Dermis blood vessel endothelial cell (primary cell): ENCODE results near the gene PSMB3. TPM values are rescaled to one million over a fixed set of nuclear protein-coding genes. Genes with fewer than 3 reads are reported as not detected.
A peak's percentile ranks its signal among the peaks of the same experiment; 100 is the strongest.
"Not testable (repeated sequence)": the region's sequence is repeated elsewhere in the genome, so short reads cannot be mapped to it uniquely, and the experiment has no call there.

ENCODE experiments used
- DNase-seq: peaks from one replicate; pipeline ENCODE4 v3.0.0; 2010
- total RNA-seq: library from RNA; depleted of rRNA; stranded (reverse); fragments of >200 nt; gene quantifications from 2 replicates; pipeline ENCODE4 v1.2.3, GENCODE V29; 2014

The PSMB3 gene
- total RNA-seq, 1 donor from 2014 or later, result 348 TPM

DNA sequence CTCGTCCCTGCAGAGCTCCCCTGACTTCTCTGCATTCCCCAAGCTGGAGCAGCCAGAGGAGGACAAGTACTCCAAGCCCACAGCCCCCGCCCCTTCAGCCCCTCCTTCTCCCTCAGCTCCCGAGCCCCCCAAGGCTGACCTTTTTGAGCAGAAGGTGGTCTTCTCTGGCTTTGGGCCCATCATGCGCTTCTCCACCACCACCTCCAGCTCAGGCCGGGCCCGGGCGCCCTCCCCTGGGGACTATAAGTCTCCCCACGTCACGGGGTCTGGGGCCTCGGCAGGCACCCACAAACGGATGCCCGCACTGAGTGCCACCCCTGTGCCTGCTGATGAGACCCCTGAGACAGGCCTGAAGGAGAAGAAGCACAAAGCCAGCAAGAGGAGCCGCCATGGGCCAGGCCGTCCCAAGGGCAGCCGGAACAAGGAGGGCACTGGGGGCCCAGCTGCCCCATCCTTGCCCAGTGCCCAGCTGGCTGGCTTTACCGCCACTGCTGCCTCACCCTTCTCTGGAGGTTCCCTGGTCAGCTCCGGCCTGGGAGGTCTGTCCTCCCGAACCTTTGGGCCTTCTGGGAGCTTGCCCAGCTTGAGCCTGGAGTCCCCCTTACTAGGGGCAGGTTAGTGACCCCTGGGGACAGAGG is 36.1 kb upstream of the PSMB3 start:
- DNase-seq, result no peak

- DNase-seq, result no peak
Measured at GRCh38 chr17:38717139-38717745, 35.3 kb upstream of the PSMB3 start.

GRCh38 chr17:38719289-38719942 is 33.1 kb upstream of the PSMB3 start:
- no peak for DNase-seq

DNA sequence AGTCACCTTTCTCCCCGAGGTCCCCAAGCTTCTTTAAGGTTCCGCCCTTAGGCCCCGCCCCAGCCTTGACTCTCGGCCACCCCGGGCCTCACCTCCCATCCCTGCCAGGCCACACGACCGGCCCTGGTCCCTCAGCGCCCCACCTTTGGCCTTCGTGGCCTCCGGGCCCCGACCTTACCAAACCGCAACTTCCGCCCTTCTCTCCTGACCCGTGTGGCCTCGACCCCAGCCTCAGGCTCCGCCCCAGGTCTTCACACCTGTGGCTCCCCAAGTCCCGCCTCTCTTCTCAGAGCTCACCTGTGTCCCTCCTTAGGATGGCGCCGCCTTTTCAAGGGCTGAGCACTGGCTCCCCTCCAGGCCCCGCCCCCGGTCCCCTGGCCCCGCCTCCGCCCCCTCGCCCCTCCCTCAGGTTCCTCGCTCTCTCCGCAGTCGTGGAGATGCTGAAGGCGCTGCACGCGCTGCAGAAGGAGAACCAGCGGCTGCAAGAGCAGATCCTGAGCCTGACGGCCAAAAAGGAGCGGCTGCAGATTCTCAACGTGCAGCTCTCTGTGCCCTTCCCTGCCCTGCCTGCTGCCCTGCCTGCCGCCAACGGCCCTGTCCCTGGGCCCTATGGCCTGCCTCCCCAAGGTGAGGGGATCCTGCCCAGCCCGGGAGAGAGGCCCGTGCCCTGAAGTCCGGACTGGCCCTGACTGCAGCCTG is 32.4 kb upstream of the PSMB3 start:
- no peak for DNase-seq

- no peak for DNase-seq
Measured at GRCh38 chr17:38720941-38721340, 31.6 kb upstream of the PSMB3 start.

DNA sequence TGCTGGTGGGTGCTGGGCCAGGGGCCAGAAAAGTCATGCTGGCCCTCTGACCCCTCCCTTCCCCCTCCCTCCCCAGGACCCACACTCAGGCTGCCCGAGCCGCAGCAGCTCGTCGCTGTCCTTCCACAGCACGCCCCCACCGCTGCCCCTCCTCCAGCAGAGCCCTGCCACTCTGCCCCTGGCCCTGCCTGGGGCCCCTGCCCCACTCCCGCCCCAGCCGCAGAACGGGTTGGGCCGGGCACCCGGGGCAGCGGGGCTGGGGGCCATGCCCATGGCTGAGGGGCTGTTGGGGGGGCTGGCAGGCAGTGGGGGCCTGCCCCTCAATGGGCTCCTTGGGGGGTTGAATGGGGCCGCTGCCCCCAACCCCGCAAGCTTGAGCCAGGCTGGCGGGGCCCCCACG is 30.7 kb upstream of the PSMB3 start:
- no peak for DNase-seq

GRCh38 chr17:38724337-38724988 is 28.1 kb upstream of the PSMB3 start:
- peak; percentile 26 for DNase-seq

DNA sequence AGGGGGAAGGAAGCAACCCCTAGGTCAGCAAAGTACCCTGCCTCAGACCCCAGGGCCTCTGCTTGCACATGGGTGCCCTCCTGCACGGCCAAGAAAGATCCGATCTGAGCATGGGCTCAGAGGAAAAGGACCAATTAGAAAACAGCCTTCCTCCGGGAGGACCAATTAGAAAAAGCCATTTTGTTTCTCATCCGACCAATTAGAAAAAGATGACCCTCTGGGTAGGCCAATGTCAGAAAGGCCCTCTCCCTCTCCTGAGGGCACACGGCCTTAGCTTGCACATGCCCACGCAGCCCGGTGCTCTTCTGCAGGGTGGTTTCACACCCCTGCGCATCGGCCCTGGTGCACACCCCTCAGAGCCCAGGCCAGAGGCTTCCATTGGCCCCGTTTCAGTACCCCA is 27.5 kb upstream of the PSMB3 start:
- DNase-seq, result no peak

DNA sequence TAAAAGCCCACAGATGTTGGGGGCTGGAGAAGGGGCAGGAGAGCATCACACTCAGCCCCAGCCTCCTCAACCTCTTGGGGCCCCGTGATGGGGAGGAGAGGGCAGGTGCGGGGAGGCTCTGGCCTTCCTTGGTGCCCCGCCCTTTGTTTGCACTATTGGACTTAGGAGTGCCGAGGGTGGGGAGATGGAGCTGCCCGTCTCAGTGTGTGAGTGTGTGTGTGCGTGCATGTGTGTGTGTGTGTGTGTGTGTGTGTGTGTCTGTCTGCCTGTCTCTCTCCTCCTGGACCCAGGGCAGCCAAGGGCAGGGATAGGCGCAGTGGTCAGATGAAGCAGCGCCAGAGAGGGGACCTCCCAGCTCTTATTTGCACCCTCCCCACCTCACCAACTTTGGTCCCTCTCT is 26.4 kb upstream of the PSMB3 start:
- DNase-seq, result not testable (repeated sequence)

GRCh38 chr17:38727736-38728135 is 24.8 kb upstream of the PSMB3 start:
- no peak for DNase-seq

- no peak for DNase-seq
Measured at GRCh38 chr17:38728290-38728831, 24.2 kb upstream of the PSMB3 start.

DNA sequence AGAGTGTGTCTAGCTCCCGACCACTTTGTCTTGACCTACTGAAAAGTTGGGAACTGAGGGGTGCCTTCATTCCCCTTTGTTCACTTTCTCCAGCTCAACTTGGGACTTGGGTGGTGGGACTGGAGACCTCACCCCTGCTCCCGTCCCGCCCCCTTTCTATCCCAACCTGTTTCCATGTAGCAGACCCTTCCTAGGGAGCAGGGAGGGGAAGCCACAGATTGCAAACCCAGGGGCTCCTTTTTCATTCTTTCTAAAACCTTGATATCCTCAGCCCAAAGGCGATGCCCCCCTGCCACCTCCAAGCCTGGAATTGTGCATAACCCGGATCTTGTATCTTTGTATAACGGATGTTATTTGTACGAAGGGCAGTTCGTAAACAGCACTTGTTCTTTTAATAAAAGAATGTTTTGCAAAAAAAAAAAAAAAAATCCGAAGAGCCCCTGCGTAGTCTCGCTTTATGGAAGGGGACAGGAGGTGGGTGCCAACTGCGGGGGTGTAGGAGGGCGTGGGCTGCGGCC is 23.1 kb upstream of the PSMB3 start:
- DNase-seq, result no peak

GRCh38 chr17:38729886-38730525 is 22.5 kb upstream of the PSMB3 start, which contains the start of gene CISD3:
Gene CISD3 (plus strand): TSS chr17:38730341. CDS start chr17:38730359, 18 bp downstream.
- DNase-seq, result peak; percentile 79

GRCh38 chr17:38730526-38731379 is 21.8 kb upstream of the PSMB3 start:
- DNase-seq, result peak; percentile 53

DNA sequence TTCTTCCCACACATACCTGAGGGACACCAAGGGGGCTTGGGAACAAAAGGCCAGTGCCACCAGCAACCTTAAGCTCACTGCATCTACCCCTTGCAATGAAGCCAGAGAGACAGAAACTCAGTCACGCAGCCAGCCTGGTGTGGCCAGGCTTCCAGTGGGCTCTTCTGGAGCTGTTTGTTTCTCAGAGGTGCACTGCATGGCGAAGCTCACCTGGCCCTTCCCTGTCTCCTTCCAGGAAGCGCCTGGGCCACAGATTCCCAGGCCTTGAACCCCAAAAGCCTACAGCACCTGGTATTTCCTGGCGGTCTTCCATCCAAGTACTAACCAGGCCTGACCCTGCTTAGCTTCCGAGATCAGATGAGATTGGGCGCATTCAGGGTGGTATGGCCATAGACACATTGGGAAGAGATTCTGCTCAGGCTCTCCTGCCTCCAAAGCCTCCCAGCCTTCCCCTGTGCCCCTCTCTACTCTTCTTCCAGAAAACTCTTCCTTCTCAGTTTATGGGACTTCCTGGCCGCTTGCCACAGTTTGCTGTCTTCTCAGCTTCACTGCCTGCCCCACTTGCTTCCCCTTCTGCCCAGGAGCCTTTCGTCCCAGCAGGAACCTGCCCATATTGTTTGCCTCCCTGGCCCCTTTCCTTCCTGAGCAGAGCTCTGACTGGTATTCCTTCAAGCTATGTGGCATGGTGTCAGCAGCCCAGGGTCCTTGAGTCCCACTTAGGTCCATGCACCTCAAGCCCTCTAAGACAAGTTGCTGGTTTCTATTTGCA is 20.8 kb upstream of the PSMB3 start:
- peak; percentile 25 for DNase-seq

- no peak for DNase-seq
Measured at GRCh38 chr17:38732376-38733281, 19.9 kb upstream of the PSMB3 start.

DNA sequence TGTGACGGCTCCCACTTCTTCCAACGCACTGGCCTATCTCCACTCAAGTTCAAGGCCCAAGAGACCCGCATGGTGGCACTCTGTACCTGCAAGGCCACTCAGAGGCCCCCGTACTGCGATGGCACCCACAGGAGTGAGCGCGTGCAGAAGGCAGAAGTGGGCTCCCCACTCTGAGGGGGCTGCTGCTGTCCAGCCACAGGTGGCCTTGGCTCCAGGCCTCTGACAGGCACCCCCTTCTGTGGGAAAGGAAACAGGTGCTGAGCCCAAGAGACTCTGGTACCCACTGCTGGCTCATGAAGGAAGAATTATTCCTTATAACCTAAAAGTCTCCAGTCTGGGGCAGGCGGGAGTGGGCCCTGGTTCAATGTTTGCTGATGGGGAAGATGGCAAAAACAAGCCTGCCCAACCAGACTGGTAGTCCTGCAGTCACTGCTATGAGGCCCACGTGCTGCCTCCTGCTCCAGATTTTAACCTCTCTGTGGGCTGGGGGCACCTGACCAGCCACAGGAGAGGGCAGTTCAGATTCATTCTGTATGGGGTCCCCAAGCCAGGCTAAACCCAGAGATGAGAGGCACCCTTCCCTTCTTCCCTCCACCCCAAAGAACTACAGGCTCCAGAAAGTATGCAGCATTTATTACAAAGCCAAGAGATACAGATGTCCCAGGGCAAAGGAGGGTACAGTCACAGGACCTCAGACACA is 19.1 kb upstream of the PSMB3 start:
- no peak for DNase-seq
